Epithelial cell of esophagus (primary cell): ENCODE results near the gene SENP5.
A peak's percentile ranks its signal among the peaks of the same experiment; 100 is the strongest.

ENCODE experiments used
- DNase-seq: peaks from one replicate; pipeline ENCODE4 v3.0.0; 2010; ENCODE audit warnings: low read depth
- H3K4me3 ChIP-seq: 2 replicates; pipeline ENCODE4 v1.5.1; 2011; ENCODE audit warnings: mild to moderate bottlenecking, low read length, control low read depth
- CTCF ChIP-seq: IDR thresholded peaks from 2 replicates; pipeline ENCODE4 v1.5.1; 2011; ENCODE audit warnings: low read depth, mild to moderate bottlenecking, low read length, control low read depth, inconsistent platforms; ENCODE audit not compliant: insufficient read depth; ENCODE audit errors: missing control alignments

Gene SENP5

GRCh38 chr3:196975349-196975748 is 107.6 kb downstream of the SENP5 start:
- H3K4me3 ChIP-seq, result no peak overlapping the region
- DNase-seq, result no peak
- no peak for TF ChIP-seq CTCF

GRCh38 chr3:196976941-196977340 is 109.2 kb downstream of the SENP5 start:
- no peak for TF ChIP-seq CTCF
- DNase-seq, result no peak

GRCh38 chr3:196979545-196979944 is 111.8 kb downstream of the SENP5 start:
- TF ChIP-seq CTCF, result no peak
- DNase-seq, result peak; percentile 34

More at GRCh38 chr3:196976941-196977340, 109.2 kb downstream of the SENP5 start:
- H3K4me3 ChIP-seq, result no peak overlapping the region

GRCh38 chr3:196981657-196982056 is 113.9 kb downstream of the SENP5 start:
- no peak for DNase-seq
- TF ChIP-seq CTCF, result no peak
- H3K4me3 ChIP-seq, result no peak overlapping the region

More at GRCh38 chr3:196979545-196979944, 111.8 kb downstream of the SENP5 start:
- no peak overlapping the region for H3K4me3 ChIP-seq

- no peak for DNase-seq
- no peak overlapping the region for H3K4me3 ChIP-seq
- TF ChIP-seq CTCF, result no peak
Observed at GRCh38 chr3:196983186-196983585, 115.5 kb downstream of the SENP5 start.
